ENCODE measurements around the gene TAB2.

DNA sequence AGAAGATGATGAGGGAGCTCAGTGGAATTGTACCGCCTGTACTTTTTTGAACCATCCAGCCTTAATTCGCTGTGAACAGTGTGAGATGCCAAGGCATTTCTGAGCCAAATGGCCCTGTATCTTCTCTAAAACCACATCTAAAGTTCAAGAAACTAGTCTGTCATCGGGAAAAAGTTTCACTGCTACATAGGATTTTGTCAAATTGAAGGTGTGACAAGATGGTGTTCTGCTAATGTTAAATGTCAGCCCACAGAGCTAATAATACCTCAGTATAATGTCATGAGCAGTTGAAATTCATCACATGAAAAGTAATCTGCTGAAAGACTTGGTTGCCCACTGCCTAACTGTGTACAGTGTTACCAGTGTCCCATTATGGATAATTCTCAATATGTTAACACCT is 92.1 kb downstream of the TAB2 start:
- TF ChIP-seq, protein P1, sequence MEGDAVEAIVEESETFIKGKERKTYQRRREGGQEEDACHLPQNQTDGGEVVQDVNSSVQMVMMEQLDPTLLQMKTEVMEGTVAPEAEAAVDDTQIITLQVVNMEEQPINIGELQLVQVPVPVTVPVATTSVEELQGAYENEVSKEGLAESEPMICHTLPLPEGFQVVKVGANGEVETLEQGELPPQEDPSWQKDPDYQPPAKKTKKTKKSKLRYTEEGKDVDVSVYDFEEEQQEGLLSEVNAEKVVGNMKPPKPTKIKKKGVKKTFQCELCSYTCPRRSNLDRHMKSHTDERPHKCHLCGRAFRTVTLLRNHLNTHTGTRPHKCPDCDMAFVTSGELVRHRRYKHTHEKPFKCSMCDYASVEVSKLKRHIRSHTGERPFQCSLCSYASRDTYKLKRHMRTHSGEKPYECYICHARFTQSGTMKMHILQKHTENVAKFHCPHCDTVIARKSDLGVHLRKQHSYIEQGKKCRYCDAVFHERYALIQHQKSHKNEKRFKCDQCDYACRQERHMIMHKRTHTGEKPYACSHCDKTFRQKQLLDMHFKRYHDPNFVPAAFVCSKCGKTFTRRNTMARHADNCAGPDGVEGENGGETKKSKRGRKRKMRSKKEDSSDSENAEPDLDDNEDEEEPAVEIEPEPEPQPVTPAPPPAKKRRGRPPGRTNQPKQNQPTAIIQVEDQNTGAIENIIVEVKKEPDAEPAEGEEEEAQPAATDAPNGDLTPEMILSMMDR (conservative IDR thresholded peaks at IDR 0.05; ENCODE audit: low read depth, low read length), result no peak
- TF ChIP-seq EZH2 (IDR thresholded peaks at IDR 0.05; ENCODE audit: borderline replicate concordance, low read depth, low read length, poor library complexity, severe bottlenecking), result no peak

All from A673 (cell line).